SK-N-SH treated with all-trans-retinoic acid at 6 μM for 48 hours (cell line): ENCODE measurements around the gene PSMC3.

Experiments
- ATAC-seq: fragments of 200-7000 bp; cut with Tn5 transposase; 3 replicates; pipeline ENCODE4 v1.9.1; 2020; ENCODE audit warnings: mild to moderate bottlenecking, moderate library complexity
- ARNTL ChIP-seq: fragments of 450-650 bp; formaldehyde crosslinking; IDR thresholded peaks from 2 replicates; pipeline ENCODE4 v1.5.0; 2020; ENCODE audit warnings: low read depth, mild to moderate bottlenecking, moderate library complexity, borderline replicate concordance
- BACH2 ChIP-seq: fragments of 250-450 bp; sonication (Bioruptor Pico); IDR thresholded peaks from 2 replicates; pipeline ENCODE4 v1.9.0; 2021; ENCODE audit warnings: mild to moderate bottlenecking, borderline replicate concordance
- CREB5 ChIP-seq: fragments of 250-450 bp; sonication (Bioruptor Pico); IDR thresholded peaks from 2 replicates; pipeline ENCODE4 v1.5.1; 2020; ENCODE audit warnings: low read depth, mild to moderate bottlenecking, moderate library complexity
- ESRRG ChIP-seq: fragments of 250-450 bp; sonication (Bioruptor Pico); IDR thresholded peaks from 2 replicates; pipeline ENCODE4 v1.6.1; 2021; ENCODE audit warnings: mild to moderate bottlenecking
- ISL1 ChIP-seq: fragments of 250-450 bp; sonication (Bioruptor Pico); IDR thresholded peaks from 2 replicates; pipeline ENCODE4 v2.1.2; 2022; ENCODE audit warnings: mild to moderate bottlenecking, moderate library complexity
- OSR1 ChIP-seq: fragments of 250-450 bp; sonication (Bioruptor Pico); IDR thresholded peaks from 2 replicates; pipeline ENCODE4 v1.8.0; 2022; ENCODE audit warnings: moderate library complexity, mild to moderate bottlenecking, inconsistent platforms
- PATZ1 ChIP-seq: fragments of 250-450 bp; sonication (Bioruptor Pico); IDR thresholded peaks from 2 replicates; pipeline ENCODE4 v1.8.0; 2020; ENCODE audit warnings: mild to moderate bottlenecking, moderate library complexity, borderline replicate concordance
- POU6F1 ChIP-seq: fragments of 250-450 bp; sonication (Bioruptor Pico); IDR thresholded peaks from 2 replicates; pipeline ENCODE4 v1.8.0; 2021; ENCODE audit warnings: low read depth, mild to moderate bottlenecking, moderate library complexity, borderline replicate concordance
- PPARA ChIP-seq: fragments of 250-450 bp; sonication (Bioruptor Pico); IDR thresholded peaks from 2 replicates; pipeline ENCODE4 v1.5.0; 2020; ENCODE audit warnings: mild to moderate bottlenecking, borderline replicate concordance
- RARB ChIP-seq: fragments of 250-450 bp; sonication (Bioruptor Pico); IDR thresholded peaks from 2 replicates; pipeline ENCODE4 v1.8.0; 2021; ENCODE audit warnings: mild to moderate bottlenecking, moderate library complexity
- SNAI2 ChIP-seq: fragments of 250-450 bp; sonication (Bioruptor Pico); IDR thresholded peaks from 2 replicates; pipeline ENCODE4 v1.5.0; 2020; ENCODE audit warnings: mild to moderate bottlenecking, moderate library complexity
- TCF4 ChIP-seq: fragments of 250-450 bp; sonication (Bioruptor Pico); IDR thresholded peaks from 2 replicates; pipeline ENCODE4 v1.8.0; 2021; ENCODE audit warnings: mild to moderate bottlenecking, moderate library complexity, borderline replicate concordance
- TOX ChIP-seq: fragments of 250-450 bp; sonication (Bioruptor Pico); IDR thresholded peaks from 2 replicates; pipeline ENCODE4 v1.8.0; 2021; ENCODE audit warnings: mild to moderate bottlenecking, moderate library complexity, borderline replicate concordance
- TSHZ2 ChIP-seq: fragments of 250-450 bp; sonication (Bioruptor Pico); IDR thresholded peaks from 2 replicates; pipeline ENCODE4 v1.5.0; 2020; ENCODE audit warnings: mild to moderate bottlenecking, moderate library complexity
- ZC3H10 ChIP-seq: fragments of 250-450 bp; sonication (Bioruptor Pico); IDR thresholded peaks from 2 replicates; pipeline ENCODE4 v1.5.1; 2021; ENCODE audit warnings: mild to moderate bottlenecking, moderate library complexity
- ZFP3 ChIP-seq: fragments of 250-450 bp; sonication (Bioruptor Pico); IDR thresholded peaks from 2 replicates; pipeline ENCODE4 v1.5.0; 2020; ENCODE audit warnings: mild to moderate bottlenecking, moderate library complexity
- ZFP30 ChIP-seq: fragments of 450-650 bp; formaldehyde crosslinking; IDR thresholded peaks from 2 replicates; pipeline ENCODE4 v1.5.0; 2022; ENCODE audit warnings: mild to moderate bottlenecking, moderate library complexity
- ZNF565 ChIP-seq: fragments of 450-650 bp; formaldehyde crosslinking; conservative IDR thresholded peaks from 2 replicates; pipeline ENCODE4 v1.5.0; 2020; ENCODE audit warnings: low read depth, mild to moderate bottlenecking, moderate library complexity
- ZNF70 ChIP-seq: fragments of 450-650 bp; formaldehyde crosslinking; IDR thresholded peaks from 2 replicates; pipeline ENCODE4 v1.5.0; 2020; ENCODE audit warnings: mild to moderate bottlenecking, moderate library complexity
- ZNF8 ChIP-seq: fragments of 450-650 bp; formaldehyde crosslinking; IDR thresholded peaks from 2 replicates; pipeline ENCODE4 v1.5.0; 2020; ENCODE audit warnings: mild to moderate bottlenecking, moderate library complexity

The PSMC3 gene

GRCh38 chr11:47376107-47376524 lies 50.1 kb downstream of the PSMC3 start:
- no peak for TF ChIP-seq PPARA (CRISPR knock-in tag)
- TF ChIP-seq ZC3H10 = no peak
- ATAC-seq = no peak

- no peak for TF ChIP-seq ZNF8 (CRISPR knock-in tag)
- no peak for TF ChIP-seq ZNF565 (CRISPR knock-in tag)
- no peak for TF ChIP-seq ZC3H10
- TF ChIP-seq TSHZ2 = no peak
- TF ChIP-seq POU6F1 (CRISPR knock-in tag) = no peak
- TF ChIP-seq CREB5 = no peak
- no peak for TF ChIP-seq BACH2 (CRISPR knock-in tag)
- TF ChIP-seq ARNTL (CRISPR knock-in tag) = no peak
- no peak for TF ChIP-seq OSR1
- TF ChIP-seq PATZ1 (CRISPR knock-in tag) = no peak
- TF ChIP-seq ZFP3 = no peak
- TF ChIP-seq RARB (CRISPR knock-in tag) = no peak
- no peak for TF ChIP-seq TOX (CRISPR knock-in tag)
- TF ChIP-seq ESRRG (CRISPR knock-in tag) = no peak
- no peak for TF ChIP-seq ZNF70 (CRISPR knock-in tag)
- no peak for TF ChIP-seq SNAI2 (CRISPR knock-in tag)
- TF ChIP-seq ZFP30 (CRISPR knock-in tag) = no peak
- TF ChIP-seq ISL1 (CRISPR knock-in tag) = no peak
- no peak for TF ChIP-seq PPARA (CRISPR knock-in tag)
- no peak for TF ChIP-seq TCF4
- no peak for ATAC-seq
These were observed 50.6 kb downstream of the PSMC3 start for GRCh38 chr11:47375546-47376085.

- ATAC-seq = no peak
- no peak for TF ChIP-seq PPARA (CRISPR knock-in tag)
These were observed 51.2 kb downstream of the PSMC3 start for GRCh38 chr11:47375020-47375419.

- TF ChIP-seq ZNF8 (CRISPR knock-in tag) (no peak), ZC3H10 (no peak), RARB (CRISPR knock-in tag) (no peak), POU6F1 (CRISPR knock-in tag) (no peak), ZNF70 (CRISPR knock-in tag) (no peak), ESRRG (CRISPR knock-in tag) (no peak), ISL1 (CRISPR knock-in tag) (no peak), BACH2 (CRISPR knock-in tag) (no peak), CREB5 (no peak), ZFP30 (CRISPR knock-in tag) (no peak), PATZ1 (CRISPR knock-in tag) (no peak), TOX (CRISPR knock-in tag) (no peak), ZNF565 (CRISPR knock-in tag) (no peak)
- no peak for ATAC-seq
These were observed 51.6 kb downstream of the PSMC3 start for GRCh38 chr11:47374720-47375019.
